WI38 (cell line): Measurements from ENCODE around the gene KCNN2.

Source experiments
- H3K4me3 ChIP-seq: 2 replicates; pipeline ENCODE4 v1.5.1; 2011; ENCODE audit warnings: low read depth, mild to moderate bottlenecking, control low read depth, low read length
- CTCF ChIP-seq: IDR thresholded peaks from 2 replicates; pipeline ENCODE4 v1.5.1; 2012; ENCODE audit warnings: low read depth, mild to moderate bottlenecking, control low read depth, low read length

The KCNN2 gene

GRCh38 chr5:114407783-114408182, 45.9 kb downstream of the KCNN2 start:
- no peak overlapping the region for H3K4me3 ChIP-seq
- no peak for TF ChIP-seq CTCF

GRCh38 chr5:114408847-114409246, 47.0 kb downstream of the KCNN2 start:
- no peak for TF ChIP-seq CTCF
- H3K4me3 ChIP-seq: no peak overlapping the region

- no peak for TF ChIP-seq CTCF
- H3K4me3 ChIP-seq: no peak overlapping the region
Observed at GRCh38 chr5:114411380-114411931, 49.6 kb downstream of the KCNN2 start.

GRCh38 chr5:114412510-114413171, 50.8 kb downstream of the KCNN2 start:
- no peak for TF ChIP-seq CTCF
- H3K4me3 ChIP-seq: no peak overlapping the region

GRCh38 chr5:114415760-114416159, 53.9 kb downstream of the KCNN2 start:
- no peak for TF ChIP-seq CTCF
- H3K4me3 ChIP-seq: no peak overlapping the region

GRCh38 chr5:114416254-114416653, 54.4 kb downstream of the KCNN2 start:
- TF ChIP-seq CTCF: no peak
- no peak overlapping the region for H3K4me3 ChIP-seq

- H3K4me3 ChIP-seq: no peak overlapping the region
- TF ChIP-seq CTCF: no peak
Observed at GRCh38 chr5:114417519-114417918, 55.6 kb downstream of the KCNN2 start.
